CD4-positive, alpha-beta T cell treated with Interferon gamma for 1 hour (primary cell): ENCODE measurements around the gene SLC4A1.

Experiments
- DNase-seq: peaks from one replicate; pipeline ENCODE4 v3.0.0-alpha.2; 2020

The SLC4A1 gene

DNA sequence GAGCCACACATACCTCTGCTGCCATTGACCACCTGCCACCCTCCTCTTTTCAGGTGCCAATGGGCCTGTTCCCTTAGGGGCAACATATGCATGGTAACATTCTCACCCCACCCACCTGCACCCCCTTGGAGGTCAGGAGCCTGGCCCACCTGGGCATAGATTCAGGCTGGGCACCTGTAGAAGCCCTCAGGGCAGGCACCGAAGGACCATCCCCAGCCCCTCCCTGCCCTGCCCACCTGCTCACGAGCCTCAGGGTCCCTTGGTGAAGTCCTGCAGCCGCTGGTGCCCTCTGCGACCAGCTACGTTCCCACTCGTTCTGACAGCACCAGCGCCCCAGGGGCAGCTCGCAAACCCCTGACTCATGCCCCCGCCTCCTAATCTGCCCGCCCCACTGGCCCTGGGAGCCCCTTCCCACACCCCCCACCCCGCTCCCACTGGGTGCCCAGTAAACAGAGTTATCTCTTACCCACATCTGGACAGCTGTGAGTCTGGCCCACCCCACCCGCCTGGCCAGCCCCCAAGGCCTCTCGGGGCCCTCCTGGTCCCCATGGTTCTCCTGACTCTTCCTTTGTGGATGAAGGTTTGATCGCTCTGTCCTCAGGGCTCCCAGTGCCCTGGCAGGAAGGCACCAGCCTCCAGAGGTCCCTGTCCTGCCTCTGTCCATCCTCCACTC, at the start of gene SLC4A1:
TSS of gene SLC4A1 (minus strand) at position 318 of the 673 bp plus-strand sequence. CDS start 5,269 bp downstream, outside the sequence.
- DNase-seq, result no peak

DNA sequence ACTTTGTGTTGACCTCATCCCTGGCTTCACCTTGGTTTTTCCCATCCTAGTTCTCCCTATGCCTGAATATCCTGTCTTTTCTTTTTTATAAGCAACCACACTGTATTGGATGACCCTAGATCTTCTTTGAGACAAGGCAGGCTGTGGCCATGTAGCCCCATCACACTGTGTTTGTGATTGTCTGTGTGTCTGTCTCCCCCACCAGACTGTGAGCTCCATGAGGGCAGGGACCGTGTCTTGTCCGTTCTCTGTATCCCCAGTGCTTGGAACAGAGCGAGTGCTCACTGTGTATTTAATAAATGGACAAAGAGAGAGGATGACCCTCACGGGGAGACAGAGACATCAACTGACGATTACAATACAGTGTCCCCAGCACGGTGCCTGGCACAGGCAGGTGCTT, 49.6 kb upstream of the SLC4A1 start:
- no peak for DNase-seq

DNA sequence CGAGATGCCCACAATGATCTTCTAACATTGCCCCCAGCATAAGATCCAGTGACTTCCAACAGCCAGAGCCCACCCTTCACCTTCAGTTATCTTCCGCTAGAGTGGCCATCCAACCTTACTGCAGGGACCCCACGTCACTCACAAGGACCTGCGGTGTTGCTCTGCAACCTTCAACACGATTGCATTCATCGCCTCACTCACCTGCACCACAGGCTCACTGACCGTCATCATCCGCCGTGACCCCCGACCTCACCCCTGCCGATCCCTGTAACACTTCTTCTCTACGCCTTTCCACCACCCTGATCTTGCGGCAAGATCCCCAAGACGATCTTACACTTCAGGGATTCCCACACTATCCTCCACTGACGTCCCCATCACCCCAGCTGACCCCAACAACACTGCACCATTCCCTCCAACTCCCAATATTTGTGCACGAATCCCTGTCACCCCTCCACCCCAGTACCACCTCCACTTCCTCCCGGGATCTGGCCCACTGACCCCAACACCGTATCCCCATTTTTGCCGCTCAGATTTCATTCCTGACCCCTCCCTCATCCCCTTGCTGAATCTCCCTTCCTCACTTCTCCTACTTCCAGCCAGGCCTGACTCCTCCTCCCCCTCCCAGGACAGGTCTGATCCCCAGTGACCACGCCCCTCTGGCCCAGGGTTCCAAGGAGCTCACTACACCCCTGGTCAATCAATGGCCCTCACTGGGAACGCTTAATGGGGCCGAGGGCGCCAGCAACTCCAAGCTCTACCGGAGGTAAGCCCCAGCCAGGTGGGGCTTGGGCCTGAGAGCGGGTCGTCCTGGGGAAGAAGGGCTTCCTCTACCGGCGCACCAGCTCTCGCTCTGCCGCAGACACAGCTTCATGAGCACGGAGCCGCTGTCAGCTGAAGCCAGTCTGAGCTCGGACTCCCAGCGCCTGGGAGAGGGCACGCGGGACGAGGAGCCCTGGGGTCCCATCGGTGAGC, 48.1 kb upstream of the SLC4A1 start:
- DNase-seq, result no peak

DNA sequence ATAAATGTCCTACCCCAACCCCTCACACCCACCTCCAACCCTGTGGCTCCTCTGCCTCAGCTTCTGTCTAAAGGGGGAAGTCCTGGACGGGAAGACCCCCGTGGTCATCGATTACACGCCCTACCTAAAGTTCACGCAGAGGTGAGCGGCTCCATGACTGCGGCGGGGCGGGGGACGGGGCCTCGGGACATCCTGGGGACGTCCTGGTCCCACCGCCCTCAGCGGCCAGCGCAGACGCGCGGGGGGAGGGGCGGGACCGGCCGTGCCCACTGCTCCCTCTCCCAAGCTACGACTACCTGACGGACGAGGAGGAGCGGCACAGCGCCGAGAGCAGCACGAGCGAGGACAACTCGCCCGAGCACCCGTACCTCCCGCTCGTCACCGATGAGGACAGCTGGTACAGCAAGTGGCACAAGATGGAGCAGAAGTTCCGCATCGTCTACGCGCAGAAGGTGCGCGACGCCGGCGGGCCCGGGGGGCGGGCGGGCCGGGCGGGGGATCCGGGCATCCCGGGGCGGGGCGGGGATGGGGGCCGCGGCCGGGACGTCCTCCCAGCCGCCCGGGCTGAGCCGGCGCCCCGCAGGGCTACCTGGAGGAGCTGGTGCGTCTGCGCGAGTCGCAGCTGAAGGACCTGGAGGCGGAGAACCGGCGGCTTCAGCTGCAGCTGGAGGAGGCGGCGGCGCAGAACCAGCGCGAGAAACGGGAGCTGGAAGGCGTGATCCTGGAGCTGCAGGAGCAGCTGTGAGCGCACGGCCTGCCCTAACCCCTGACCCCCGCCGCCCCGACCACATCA, 47.1 kb upstream of the SLC4A1 start:
- no peak for DNase-seq

DNA sequence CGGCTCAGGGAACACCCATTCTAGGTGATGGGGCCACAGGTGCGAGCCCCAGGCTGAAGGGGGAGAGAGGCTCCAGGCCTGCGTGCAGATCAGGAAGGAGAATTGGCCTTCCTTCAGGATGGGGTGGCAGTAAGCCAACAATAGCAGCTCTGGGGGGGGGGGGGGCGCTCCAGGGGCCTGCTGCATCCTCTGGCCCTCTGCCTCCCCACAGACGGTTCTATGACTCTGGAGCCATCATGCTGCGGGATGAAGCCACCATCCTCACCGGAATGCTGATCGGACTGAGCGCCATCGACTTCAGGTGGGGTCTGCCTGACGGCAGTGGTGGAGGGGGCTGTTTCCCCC, 46.6 kb upstream of the SLC4A1 start:
- no peak for DNase-seq

DNA sequence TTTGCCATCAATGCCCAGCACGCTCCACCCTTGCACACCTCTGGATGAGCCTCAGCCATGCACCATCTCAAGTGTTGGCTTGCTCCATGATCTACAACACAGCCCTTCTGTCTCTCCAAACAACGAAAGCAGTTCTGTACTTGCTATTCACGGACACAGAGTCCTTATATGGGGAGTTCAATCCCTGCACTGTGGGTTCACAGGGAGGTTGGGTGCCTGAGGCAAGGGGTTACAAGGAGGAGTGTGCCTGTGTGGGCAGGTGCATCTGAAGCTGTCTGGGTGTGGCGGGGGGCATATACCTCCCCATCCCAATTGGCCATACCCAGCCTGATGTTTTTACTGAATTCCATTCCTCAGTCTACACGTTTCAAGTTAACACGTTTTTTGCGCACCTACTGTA, 46.1 kb upstream of the SLC4A1 start:
- no peak for DNase-seq

DNA sequence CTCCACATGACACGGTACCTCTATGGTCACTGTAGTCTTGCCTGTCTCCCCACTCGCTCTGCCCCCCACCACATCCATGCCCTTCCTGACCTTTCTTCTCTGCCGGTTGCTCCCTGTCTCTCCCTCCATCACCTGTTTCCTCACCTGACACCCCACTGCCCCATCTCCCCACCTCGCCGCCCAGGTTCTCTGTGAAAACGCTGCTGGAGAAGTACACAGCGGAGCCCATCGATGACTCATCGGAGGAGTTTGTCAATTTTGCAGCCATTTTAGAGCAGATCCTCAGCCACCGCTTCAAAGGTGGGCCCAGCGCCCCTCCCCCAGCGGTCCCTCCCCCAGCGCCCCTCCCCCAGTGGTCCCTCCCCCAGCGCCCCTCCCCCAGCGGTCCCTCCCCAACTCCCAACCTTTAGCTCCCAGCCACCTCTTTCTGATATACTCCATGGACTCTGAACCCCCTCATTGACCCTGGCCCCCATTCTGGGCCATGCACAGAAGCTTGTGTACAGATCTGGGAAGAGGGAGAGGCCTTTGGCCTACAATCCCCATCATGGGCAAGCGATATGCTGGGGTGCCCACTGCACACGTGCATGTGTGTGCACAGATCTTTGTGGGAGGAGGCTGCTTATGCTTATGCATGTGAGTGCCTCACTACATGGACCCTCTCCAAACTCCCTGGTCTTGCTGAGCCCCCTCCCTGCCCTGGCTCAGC, 44.6 kb upstream of the SLC4A1 start:
- DNase-seq, result no peak

DNA sequence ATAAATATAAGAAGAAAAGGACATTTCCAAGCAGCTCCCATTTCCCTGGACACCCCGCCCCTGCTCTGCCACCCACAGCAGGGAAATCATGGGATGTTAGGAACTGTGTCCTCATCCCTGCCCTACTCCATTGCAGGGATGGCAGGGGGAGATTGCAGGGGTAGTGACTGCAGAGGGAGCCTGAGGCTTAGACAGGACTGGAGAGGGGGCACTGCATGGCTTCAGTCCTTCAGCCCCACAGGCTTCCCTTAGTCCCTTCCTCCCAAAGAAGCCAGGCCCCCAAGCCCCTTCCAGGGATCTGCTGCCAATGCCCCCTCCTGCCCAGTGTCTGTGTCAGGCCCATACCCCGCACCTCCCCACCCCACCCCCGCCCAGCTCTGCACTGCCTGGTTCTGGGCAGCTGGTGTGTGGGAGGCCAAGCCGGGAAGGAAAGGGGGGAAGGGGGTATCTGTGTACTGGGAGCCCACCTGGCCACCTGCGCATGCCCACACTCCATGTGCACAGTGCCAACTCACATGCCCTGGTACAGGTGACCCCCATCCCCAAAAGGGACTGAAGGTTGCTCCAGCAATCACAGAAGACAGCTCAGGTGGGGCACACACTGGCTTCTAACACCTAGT, 43.7 kb upstream of the SLC4A1 start:
- no peak for DNase-seq

DNA sequence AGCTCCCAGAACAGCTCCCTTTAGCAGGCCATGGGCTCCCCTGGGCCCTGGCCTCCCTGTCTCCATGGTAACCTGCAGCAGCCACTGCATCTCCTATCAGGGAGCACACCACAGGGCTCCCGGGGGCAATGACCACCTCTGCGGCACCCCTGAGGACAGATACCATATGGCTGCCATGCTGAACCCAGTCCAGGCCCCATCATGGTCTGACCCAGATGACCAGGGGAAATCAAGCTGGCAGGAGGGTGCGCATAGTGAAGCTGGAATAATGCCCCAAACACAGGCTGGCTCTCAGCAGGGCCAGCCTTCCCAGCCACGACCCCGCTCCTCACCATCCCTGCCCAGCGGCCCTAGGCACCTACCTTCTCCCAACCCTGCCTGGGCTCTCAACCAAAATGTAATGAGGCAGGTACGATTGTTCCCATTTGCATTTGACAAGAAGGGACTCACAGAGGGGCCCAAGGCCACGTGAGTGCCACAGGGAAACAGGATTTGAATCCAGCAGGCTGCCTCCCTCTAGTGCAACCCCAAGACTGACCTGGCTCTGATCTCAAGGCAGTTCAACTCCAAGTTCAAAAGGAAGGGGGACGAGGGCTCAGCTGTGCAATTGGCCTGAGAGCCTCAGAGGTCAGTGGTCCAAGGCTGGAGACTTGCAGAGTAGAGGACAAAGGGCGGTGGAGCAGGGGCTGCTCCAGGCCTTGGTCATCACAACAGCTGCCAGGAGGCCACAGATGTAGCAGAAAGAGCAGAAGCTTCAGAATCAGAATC, 42.9 kb upstream of the SLC4A1 start:
- no peak for DNase-seq

DNA sequence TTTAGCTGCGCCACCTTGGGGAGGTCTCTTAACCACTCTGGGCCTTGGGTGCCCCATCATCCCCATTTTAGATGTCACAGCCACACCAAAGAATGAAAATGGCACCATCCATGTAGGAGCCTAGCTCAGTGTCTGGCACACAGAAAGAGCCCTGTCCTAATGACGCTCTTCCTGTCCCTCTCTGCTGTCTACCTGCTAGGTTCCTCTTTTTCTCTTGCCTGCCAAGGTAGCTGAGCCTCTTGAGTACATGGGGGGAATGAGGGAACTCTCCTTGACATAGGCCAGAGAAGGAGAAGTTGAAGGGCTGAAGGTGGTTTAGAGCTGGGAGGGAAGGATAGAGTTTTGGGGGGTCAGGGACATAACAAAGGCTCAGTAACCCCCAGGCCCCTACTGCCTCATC, 42.3 kb upstream of the SLC4A1 start:
- no peak for DNase-seq

DNA sequence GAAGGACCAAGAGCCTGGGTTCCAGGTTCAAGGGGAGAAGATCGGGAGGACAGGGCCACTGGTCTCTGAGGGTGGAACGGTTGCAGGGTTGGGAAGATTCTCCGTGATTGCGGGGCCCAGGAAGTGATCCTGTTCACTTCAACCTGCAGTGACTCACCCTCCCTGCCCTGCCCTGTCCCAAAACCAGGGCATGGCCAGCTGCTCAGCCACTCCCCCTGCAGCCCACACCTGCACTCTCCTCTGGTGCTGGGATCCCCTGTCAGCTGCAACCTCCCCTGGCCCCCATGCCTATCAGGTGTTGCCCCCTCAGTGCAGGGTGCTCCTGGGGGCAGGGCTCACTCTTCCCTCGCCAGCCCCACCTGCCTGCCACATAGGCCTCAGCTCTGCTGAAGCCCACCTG, 41.5 kb upstream of the SLC4A1 start:
- DNase-seq, result no peak

DNA sequence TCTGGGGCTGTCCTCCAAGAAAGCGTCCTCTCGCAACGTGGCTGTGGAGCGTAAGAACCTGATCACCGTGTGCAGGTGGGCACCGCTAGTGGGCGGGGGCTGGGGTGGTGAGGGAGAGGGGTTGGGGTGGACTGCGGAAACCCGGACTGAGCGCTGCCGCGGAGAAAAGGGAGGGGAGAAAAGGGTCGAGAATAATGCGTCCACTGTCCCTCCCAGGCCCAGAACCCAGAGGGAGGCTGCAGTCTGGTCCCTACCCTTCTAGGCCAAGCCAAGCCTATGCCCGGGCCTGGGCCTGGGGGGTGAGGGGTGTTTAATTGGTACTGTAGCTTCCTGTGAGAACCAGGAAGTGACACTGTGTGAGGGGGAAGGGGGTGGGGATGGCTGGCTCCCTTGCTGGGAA, 40.9 kb upstream of the SLC4A1 start:
- DNase-seq, result no peak

DNA sequence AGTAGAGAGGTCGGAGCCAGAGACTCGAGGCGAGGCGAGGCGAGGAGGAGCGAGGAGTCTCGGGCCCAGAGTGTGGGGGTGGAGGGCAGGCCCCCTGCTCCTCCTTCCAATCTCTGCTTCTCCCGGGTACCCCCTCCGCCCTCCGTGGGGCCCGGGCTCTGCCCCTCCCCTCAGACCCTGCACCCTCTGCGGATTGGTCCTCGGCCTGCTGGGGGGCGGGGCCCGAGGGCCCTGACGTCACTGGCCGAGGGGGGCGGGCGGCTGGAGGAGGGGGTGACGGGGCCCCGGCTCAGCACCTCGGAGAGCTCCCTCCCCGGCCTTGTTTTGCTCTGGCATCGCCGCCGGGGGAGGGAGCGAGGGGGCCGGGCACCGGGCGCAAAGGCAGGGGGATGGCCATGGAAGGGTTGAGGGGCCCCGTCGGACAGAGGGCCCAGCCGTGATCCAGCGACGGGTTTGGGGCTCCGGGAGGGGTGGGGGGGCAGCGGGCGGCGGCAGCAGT, 40.4 kb upstream of the SLC4A1 start, which contains the start of gene RUNDC3A:
TSS of gene RUNDC3A (plus strand) at position 282 of the 499 bp plus-strand sequence. CDS start 232 bp downstream, outside the sequence.
- DNase-seq, result peak; percentile 85

DNA sequence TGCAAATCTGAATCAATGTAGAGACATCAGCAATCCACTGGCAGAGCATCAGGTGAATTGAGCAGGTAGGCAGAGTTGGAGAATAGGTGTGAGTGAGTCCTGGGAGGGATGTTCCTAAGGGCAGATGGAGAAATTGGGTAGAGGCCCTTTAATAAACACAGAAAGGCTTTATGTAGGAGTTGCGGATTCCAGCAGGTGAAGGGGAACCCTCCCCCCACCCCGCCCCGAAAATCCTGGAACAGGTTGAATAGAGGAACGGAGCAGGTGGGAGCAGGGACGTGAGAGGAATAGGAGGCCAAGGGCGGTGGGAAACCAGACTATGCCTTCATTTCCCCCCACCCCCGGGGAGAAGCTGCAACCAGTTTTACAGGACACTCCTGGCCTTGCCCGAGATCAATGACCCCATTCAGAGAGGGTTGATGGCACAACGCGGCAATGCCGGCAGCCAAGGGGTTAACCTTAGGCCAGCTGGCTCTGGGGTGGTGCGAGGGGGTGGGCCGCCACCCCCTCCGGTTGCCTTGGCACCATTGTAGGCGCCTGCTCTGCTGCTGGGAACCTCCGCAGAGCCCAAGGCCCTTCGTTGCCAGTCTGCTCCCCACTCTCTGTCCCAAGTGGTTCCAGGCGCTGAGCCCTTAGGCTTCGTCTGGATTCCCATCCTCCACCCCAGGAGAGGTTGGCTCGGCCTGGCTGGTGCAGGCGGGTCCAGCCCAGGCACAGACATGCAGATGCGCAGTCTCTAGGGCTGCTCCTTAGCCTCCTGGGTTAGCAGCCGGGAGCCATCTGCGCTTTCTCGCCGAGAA, 39.7 kb upstream of the SLC4A1 start:
- no peak for DNase-seq

DNA sequence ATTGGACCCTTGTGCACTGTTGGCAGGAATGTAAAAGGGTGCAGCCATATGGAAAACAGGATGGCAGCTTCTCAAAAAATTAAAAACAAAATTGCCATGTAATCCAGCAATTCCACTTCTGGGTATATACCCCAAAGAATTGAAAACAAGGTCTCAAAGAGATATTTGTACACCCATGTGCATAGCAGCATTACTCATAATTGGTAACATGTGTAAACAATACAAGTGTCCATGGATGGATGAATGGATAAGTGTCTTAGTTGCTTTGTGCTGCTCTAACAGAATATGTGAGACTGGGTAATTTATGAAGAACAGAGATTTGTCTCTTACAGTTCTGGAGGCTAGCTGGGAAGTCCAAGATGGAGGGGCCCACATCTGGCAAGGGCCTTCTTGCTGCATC, 36.7 kb upstream of the SLC4A1 start:
- no peak for DNase-seq

DNA sequence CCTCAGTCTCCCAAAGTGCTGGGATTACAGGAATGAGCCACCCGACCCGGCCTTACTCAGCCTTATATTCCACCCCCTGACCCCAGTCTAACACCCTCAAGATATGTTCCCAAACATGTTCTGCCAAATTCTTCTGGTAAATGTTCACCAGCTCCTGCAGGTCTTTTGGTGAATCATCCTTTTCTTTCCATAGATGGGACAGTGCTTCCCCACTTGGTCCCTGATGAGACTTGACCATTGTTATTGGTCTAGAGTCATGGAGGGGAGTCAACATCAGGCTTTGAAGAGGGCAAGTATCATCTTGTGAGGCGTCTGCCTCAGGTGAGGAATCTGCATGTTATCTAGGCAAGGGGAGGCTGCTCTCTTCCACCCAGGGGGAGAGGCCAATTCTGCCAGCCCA, 30.0 kb upstream of the SLC4A1 start:
- DNase-seq, result no peak

DNA sequence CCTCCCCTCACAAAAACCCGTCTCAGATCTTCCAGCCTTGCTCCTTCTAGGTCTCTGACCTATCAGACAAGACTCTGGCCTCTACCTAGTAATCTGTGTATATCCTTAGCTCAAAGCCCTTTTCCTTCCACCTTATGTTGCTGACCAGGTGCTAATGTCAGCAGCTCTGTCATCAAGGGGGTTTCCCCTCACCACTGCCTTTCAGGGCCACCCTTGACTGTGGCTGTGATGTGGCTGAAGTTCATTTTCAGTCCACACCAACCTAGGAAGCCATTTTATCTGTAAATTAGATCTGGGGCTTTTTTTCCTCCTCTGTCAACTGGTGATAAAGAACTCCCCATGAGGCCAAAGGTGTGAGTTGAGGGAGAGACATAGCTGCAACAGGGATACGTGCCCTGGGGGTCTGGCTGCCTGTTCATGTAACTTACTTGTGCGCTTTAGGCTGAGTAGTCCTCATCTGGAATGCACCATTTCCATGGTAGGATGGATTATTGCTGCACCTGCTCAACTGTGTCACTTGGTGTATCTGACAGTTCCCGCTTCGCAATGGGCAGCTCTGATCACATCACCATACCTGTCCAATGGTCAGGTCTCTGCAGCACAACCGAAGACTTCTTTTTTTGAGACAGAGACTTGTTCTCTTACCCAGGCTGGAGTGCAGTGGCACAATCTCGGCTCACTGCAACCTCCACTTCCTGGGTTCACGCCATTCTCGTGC, 25.7 kb upstream of the SLC4A1 start:
- no peak for DNase-seq

DNA sequence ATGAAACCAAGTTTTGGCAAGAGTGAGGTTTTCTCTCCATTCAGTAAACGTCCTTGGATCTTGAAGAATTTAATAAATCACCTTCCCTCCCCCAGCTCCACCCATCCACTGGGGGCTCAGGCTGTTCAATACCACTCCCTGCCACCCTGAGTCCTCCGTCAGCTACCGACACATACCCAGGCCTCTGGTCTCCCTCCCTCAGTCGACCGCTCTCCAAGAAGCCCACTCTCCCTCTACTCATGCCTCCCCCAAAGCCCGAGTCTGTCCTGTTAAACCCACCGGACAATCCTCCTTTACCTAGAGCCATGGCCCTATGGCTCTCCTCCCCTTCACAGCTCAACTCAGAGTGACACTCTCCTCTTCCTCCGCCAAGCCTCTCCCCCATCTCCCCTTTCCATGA, 19.7 kb upstream of the SLC4A1 start:
- no peak for DNase-seq

DNA sequence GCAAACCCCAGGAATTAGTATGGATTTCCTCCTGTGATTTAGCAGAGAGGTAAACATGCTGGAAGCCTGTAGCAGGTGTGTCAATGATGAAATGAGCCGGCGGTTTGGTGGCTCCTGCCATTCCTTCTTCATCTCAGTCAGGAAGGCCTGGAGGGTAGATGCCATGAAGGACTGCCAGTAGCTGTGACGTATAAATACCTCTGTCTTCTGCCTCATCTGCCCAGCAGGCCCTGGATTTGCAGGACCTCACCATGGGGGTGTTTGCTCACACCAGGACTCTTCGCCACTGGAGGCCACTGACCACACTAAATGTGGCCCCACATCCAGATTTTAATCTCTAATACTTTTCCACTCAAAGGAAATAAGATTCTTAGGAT, 16.1 kb upstream of the SLC4A1 start:
- DNase-seq, result no peak
